Activated CD4-positive, alpha-beta T cell treated with anti-CD3 and anti-CD28 coated beads, Interleukin-2, amount 50 U/mL, for 48 hours (primary cell): ENCODE results near the gene XDH.

Experiments used
- DNase-seq, 2 experiments: peaks; one replicate each; pipeline ENCODE4 v3.0.0-alpha.2; 2020

Gene XDH

GRCh38 chr2:31324016-31324633 lies 90.4 kb downstream of the XDH start:
- no peak for DNase-seq

GRCh38 chr2:31322371-31322770 lies 92.2 kb downstream of the XDH start:
- no peak for DNase-seq

GRCh38 chr2:31319406-31320175 lies 95.0 kb downstream of the XDH start:
- DNase-seq: peak; percentile 31 to 52

- DNase-seq: peak; percentile 30 to 57
These were observed 95.9 kb downstream of the XDH start for GRCh38 chr2:31318361-31319336.

GRCh38 chr2:31317396-31317795 lies 97.1 kb downstream of the XDH start:
- no peak for DNase-seq

- DNase-seq: no peak
These were observed 99.8 kb downstream of the XDH start for GRCh38 chr2:31314761-31315160.

GRCh38 chr2:31312898-31313297 lies 101.6 kb downstream of the XDH start:
- no peak for DNase-seq

GRCh38 chr2:31304816-31305215 lies 109.7 kb downstream of the XDH start:
- no peak for DNase-seq

- no peak for DNase-seq
These were observed 111.5 kb downstream of the XDH start for GRCh38 chr2:31302940-31303563.

- no peak for DNase-seq
These were observed 114.2 kb downstream of the XDH start for GRCh38 chr2:31300309-31300708.

- DNase-seq: no peak
These were observed 115.0 kb downstream of the XDH start for GRCh38 chr2:31299547-31299946.

GRCh38 chr2:31297751-31298150 lies 116.8 kb downstream of the XDH start:
- DNase-seq: no peak

GRCh38 chr2:31296641-31297287 lies 117.8 kb downstream of the XDH start:
- no peak for DNase-seq

- DNase-seq: no peak
These were observed 120.3 kb downstream of the XDH start for GRCh38 chr2:31294196-31294595.

GRCh38 chr2:31287654-31288053 lies 126.9 kb downstream of the XDH start:
- no peak for DNase-seq

GRCh38 chr2:31286961-31287550 lies 127.5 kb downstream of the XDH start:
- no peak for DNase-seq

GRCh38 chr2:31286230-31286629 lies 128.3 kb downstream of the XDH start:
- no peak for DNase-seq
